Memory B cell (primary cell): ENCODE results near the gene CARS1.
"Not testable (repeated sequence)": the region's sequence is repeated elsewhere in the genome, so short reads cannot be mapped to it uniquely, and the experiment has no call there.

ENCODE experiments used
- ATAC-seq: fragments of 150-1000 bp; cut with Tn5 transposase; 2 replicates; pipeline ENCODE4 v1.10.0; 2021; ENCODE audit warnings: low read depth, mild to moderate bottlenecking, moderate library complexity
- DNase-seq, 2 donors: peaks; one replicate each; pipeline ENCODE4 v3.0.0; 2022; ENCODE audit warnings: low spot score in 2 of 2
- H3K27ac Mint-ChIP-seq: one replicate; pipeline ENCODE4 v1.8.0; 2022; ENCODE audit warnings: mild to moderate bottlenecking, moderate library complexity, mixed read lengths
- H3K27me3 Mint-ChIP-seq: one replicate; pipeline ENCODE4 v1.8.0; 2022; ENCODE audit warnings: mixed read lengths
- H3K36me3 Mint-ChIP-seq: one replicate; pipeline ENCODE4 v1.8.0; 2022; ENCODE audit warnings: mild to moderate bottlenecking, mixed read lengths
- H3K4me1 Mint-ChIP-seq: one replicate; pipeline ENCODE4 v1.8.0; 2022; ENCODE audit warnings: mixed read lengths
- H3K4me3 Mint-ChIP-seq: one replicate; pipeline ENCODE4 v1.8.0; 2022; ENCODE audit warnings: mild to moderate bottlenecking, moderate library complexity, mixed read lengths
- H3K9me3 Mint-ChIP-seq: one replicate; pipeline ENCODE4 v1.8.0; 2022; ENCODE audit warnings: mixed read lengths

CARS1 gene

GRCh38 chr11:3085052-3085451 lies 27.8 kb upstream of the CARS1 start:
- H3K27me3 Mint-ChIP-seq: peaks cover 6% of the 10 kb centered on the region
- H3K4me3 Mint-ChIP-seq: no peak overlapping the region
- H3K27ac Mint-ChIP-seq: no peak overlapping the region
- no peak for ATAC-seq
- H3K4me1 Mint-ChIP-seq: no peaks in the 10 kb centered on the region
- H3K36me3 Mint-ChIP-seq: no peaks in the 10 kb centered on the region
- peaks cover 3% of the 10 kb centered on the region for H3K9me3 Mint-ChIP-seq
- DNase-seq: no peak

GRCh38 chr11:3083321-3083720 lies 26.1 kb upstream of the CARS1 start:
- ATAC-seq (no peak), DNase-seq (no peak)
- H3K4me3 Mint-ChIP-seq: no peak overlapping the region
- H3K27me3 Mint-ChIP-seq: peaks cover 2% of the 10 kb centered on the region
- H3K9me3 Mint-ChIP-seq: peaks cover 3% of the 10 kb centered on the region
- H3K36me3 Mint-ChIP-seq: no peaks in the 10 kb centered on the region
- H3K27ac Mint-ChIP-seq: no peak overlapping the region
- no peaks in the 10 kb centered on the region for H3K4me1 Mint-ChIP-seq

- DNase-seq: no peak
- no peaks in the 10 kb centered on the region for H3K36me3 Mint-ChIP-seq
- no peak overlapping the region for H3K4me3 Mint-ChIP-seq
- no peaks in the 10 kb centered on the region for H3K27me3 Mint-ChIP-seq
- no peak for ATAC-seq
- H3K4me1 Mint-ChIP-seq: no peaks in the 10 kb centered on the region
- H3K27ac Mint-ChIP-seq: no peak overlapping the region
- H3K9me3 Mint-ChIP-seq: peaks cover 3% of the 10 kb centered on the region
These were observed 24.1 kb upstream of the CARS1 start for GRCh38 chr11:3081386-3081751.

- H3K4me3 Mint-ChIP-seq: no peak overlapping the region
- no peaks in the 10 kb centered on the region for H3K36me3 Mint-ChIP-seq
- no peaks in the 10 kb centered on the region for H3K27me3 Mint-ChIP-seq
- no peak for ATAC-seq
- DNase-seq: no peak
- H3K27ac Mint-ChIP-seq: no peak overlapping the region
- no peaks in the 10 kb centered on the region for H3K4me1 Mint-ChIP-seq
- H3K9me3 Mint-ChIP-seq: peaks cover 3% of the 10 kb centered on the region
These were observed 23.6 kb upstream of the CARS1 start for GRCh38 chr11:3080733-3081385.

- no peaks in the 10 kb centered on the region for H3K27me3 Mint-ChIP-seq
- ATAC-seq: no peak
- no peaks in the 10 kb centered on the region for H3K4me1 Mint-ChIP-seq
- no peak overlapping the region for H3K4me3 Mint-ChIP-seq
- peaks cover 3% of the 10 kb centered on the region for H3K9me3 Mint-ChIP-seq
- DNase-seq: no peak
- no peaks in the 10 kb centered on the region for H3K36me3 Mint-ChIP-seq
- no peak overlapping the region for H3K27ac Mint-ChIP-seq
These were observed 22.9 kb upstream of the CARS1 start for GRCh38 chr11:3080104-3080503.

GRCh38 chr11:3077846-3078440 lies 20.7 kb upstream of the CARS1 start:
- Mint-ChIP-seq H3K4me3 (no peak overlapping the region), H3K27ac (no peak overlapping the region), H3K27me3 (peaks cover 2% of the 10 kb centered on the region), H3K9me3 (peaks cover 3% of the 10 kb centered on the region), H3K4me1 (no peaks in the 10 kb centered on the region), H3K36me3 (no peaks in the 10 kb centered on the region)
- no peak for DNase-seq
- ATAC-seq: no peak

- H3K27me3 Mint-ChIP-seq: peaks cover 2% of the 10 kb centered on the region
- DNase-seq: no peak
- H3K4me3 Mint-ChIP-seq: no peak overlapping the region
- H3K36me3 Mint-ChIP-seq: no peaks in the 10 kb centered on the region
- H3K4me1 Mint-ChIP-seq: no peaks in the 10 kb centered on the region
- no peak for ATAC-seq
- no peak overlapping the region for H3K27ac Mint-ChIP-seq
- H3K9me3 Mint-ChIP-seq: peaks cover 3% of the 10 kb centered on the region
These were observed 20.1 kb upstream of the CARS1 start for GRCh38 chr11:3077189-3077836.

- Mint-ChIP-seq H3K27ac (no peak overlapping the region), H3K4me1 (no peaks in the 10 kb centered on the region), H3K4me3 (no peak overlapping the region), H3K9me3 (no peaks in the 10 kb centered on the region), H3K27me3 (peaks cover 2% of the 10 kb centered on the region), H3K36me3 (no peaks in the 10 kb centered on the region)
- DNase-seq (no peak), ATAC-seq (no peak)
These were observed 17.8 kb upstream of the CARS1 start for GRCh38 chr11:3074912-3075589.

- Mint-ChIP-seq H3K4me1 (no peaks in the 10 kb centered on the region), H3K4me3 (no peak overlapping the region), H3K9me3 (no peaks in the 10 kb centered on the region), H3K36me3 (no peaks in the 10 kb centered on the region), H3K27me3 (peaks cover 4% of the 10 kb centered on the region), H3K27ac (no peak overlapping the region)
- ATAC-seq (no peak), DNase-seq (no peak)
These were observed 15.8 kb upstream of the CARS1 start for GRCh38 chr11:3073029-3073435.

GRCh38 chr11:3069425-3069824 lies 12.2 kb upstream of the CARS1 start:
- H3K4me3 Mint-ChIP-seq: no peak overlapping the region
- ATAC-seq: no peak

GRCh38 chr11:3066308-3066707 lies 9.1 kb upstream of the CARS1 start:
- H3K9me3 Mint-ChIP-seq, H3K36me3 Mint-ChIP-seq, ATAC-seq, H3K27me3 Mint-ChIP-seq, DNase-seq, H3K4me1 Mint-ChIP-seq, H3K27ac Mint-ChIP-seq, H3K4me3 Mint-ChIP-seq: not testable (repeated sequence)

More at GRCh38 chr11:3069425-3069824, 12.2 kb upstream of the CARS1 start:
- Mint-ChIP-seq H3K4me1 (peaks cover 1% of the 10 kb centered on the region), H3K27ac (no peak overlapping the region), H3K9me3 (no peaks in the 10 kb centered on the region), H3K27me3 (peaks cover 5% of the 10 kb centered on the region), H3K36me3 (no peaks in the 10 kb centered on the region)
- DNase-seq: no peak

GRCh38 chr11:3064709-3065108 lies 7.5 kb upstream of the CARS1 start:
- H3K4me3 Mint-ChIP-seq, H3K36me3 Mint-ChIP-seq, H3K9me3 Mint-ChIP-seq, H3K27me3 Mint-ChIP-seq, H3K27ac Mint-ChIP-seq, DNase-seq, H3K4me1 Mint-ChIP-seq, ATAC-seq: not testable (repeated sequence)

GRCh38 chr11:3063876-3064275 lies 6.7 kb upstream of the CARS1 start:
- ATAC-seq, H3K27me3 Mint-ChIP-seq: not testable (repeated sequence)

GRCh38 chr11:3063432-3063831 lies 6.2 kb upstream of the CARS1 start:
- not testable (repeated sequence) for DNase-seq, H3K36me3 Mint-ChIP-seq, ATAC-seq, H3K4me1 Mint-ChIP-seq, H3K27me3 Mint-ChIP-seq, H3K27ac Mint-ChIP-seq, H3K4me3 Mint-ChIP-seq, H3K9me3 Mint-ChIP-seq

More at GRCh38 chr11:3063876-3064275, 6.7 kb upstream of the CARS1 start:
- not testable (repeated sequence) for H3K9me3 Mint-ChIP-seq, H3K36me3 Mint-ChIP-seq, H3K4me3 Mint-ChIP-seq, H3K4me1 Mint-ChIP-seq, DNase-seq, H3K27ac Mint-ChIP-seq
